Astrocyte of the spinal cord (primary cell): ENCODE data around the gene ZBTB16.

ENCODE experiments used
- DNase-seq: peaks from one replicate; pipeline ENCODE4 v3.0.0; 2011; ENCODE audit warnings: low read depth, low spot score
- H3K4me3 ChIP-seq: 2 replicates; pipeline ENCODE4 v1.5.1; 2011; ENCODE audit warnings: low read depth, mild to moderate bottlenecking, low read length, moderate library complexity
- CTCF ChIP-seq: IDR thresholded peaks from 2 replicates; pipeline ENCODE4 v1.5.1; 2012; ENCODE audit warnings: low read depth, mild to moderate bottlenecking, low read length, inconsistent platforms
- in situ Hi-C: cut with HindIII; loops from 2 replicates; pipeline ENCODE4 v1.10.0; 2017; ENCODE audit warnings: low sequenced_read_pairs

ZBTB16 gene

GRCh38 chr11:114270531-114271270 is 211.2 kb downstream of the ZBTB16 start:
- in situ Hi-C loops: no loop called here
- DNase-seq: no peak
- H3K4me3 ChIP-seq: no peak overlapping the region
- TF ChIP-seq CTCF: no peak

- no peak overlapping the region for H3K4me3 ChIP-seq
- DNase-seq: no peak
- in situ Hi-C loops: no loop called here
- no peak for TF ChIP-seq CTCF
These were observed 211.8 kb downstream of the ZBTB16 start for GRCh38 chr11:114271316-114271715.

DNA sequence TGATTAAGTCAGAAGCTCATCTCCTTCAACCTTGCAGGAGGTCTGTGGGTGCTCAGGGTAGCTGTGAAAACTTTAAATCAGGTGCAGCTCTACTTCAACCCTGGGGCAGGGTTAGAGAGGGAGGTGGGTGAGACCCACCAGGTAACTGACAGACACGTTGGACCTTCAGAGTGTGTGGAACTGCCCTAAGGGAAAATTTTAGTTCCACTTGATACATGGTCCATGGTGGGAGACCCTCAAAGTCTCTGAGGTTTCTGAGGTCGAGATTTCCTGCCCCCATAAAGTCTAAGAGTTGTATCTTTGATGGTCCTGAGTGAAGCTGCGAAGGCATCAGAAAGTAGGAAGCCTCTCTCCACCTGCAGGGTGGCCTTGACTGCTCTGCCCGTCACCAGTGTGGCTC is 212.8 kb downstream of the ZBTB16 start:
- in situ Hi-C loops: no loop called here
- TF ChIP-seq CTCF: no peak
- no peak for DNase-seq
- H3K4me3 ChIP-seq: no peak overlapping the region

DNA sequence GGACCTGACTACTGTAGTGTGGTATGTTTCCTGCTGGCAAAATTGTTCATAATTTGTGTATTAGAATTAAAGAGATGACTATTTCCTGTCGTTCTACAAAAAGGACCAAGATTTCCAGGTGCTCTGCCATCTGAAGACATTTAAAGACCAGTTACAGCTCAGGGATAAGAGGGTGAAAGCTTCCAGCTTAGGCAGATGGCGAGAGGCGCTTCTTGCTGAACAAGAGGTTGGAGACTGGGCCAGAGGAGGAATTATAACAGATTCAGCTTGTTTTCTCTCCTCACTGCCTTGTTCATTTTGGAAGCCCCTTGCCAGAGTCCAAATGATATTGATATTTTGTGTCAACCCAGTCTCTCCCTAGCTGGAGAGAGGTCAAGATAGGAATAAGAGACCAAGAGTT is 213.6 kb downstream of the ZBTB16 start:
- no peak for TF ChIP-seq CTCF
- no peak for DNase-seq
- in situ Hi-C loops: no loop called here
- H3K4me3 ChIP-seq: no peak overlapping the region

DNA sequence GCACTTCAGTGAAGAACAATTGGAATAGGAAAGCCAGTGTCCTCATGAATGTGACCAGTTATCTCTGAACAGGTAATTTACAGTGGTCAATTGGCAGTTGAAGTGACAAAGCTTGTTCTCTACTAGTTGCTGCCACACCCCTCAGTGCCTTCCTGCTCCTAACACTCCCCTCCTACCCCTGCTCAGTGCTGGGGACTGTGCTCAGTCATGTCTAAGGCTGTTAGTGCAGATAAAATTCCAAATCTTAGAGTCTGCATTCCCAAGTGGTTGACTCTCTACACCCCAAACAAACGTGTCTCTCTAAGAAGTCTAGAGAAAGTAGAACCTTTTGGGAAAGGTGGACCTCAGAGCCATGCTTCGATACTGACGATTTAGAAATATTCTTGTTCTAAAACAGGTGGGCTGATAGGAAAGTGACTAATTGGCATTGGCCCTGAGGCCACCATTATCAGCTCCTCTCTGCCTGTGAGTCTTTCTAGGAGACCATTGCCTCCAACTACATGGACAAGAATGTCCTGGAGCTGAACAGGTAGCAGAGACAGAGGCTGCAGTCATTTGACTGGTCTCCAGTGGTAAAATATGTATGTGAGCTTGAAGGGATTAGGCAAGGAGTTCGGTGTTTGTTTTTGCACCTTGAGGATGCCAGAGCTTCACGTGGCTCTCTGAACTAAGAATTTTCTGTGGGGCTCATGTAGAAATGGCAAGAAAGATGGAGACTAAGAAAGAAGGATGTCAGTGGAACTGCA is 214.6 kb downstream of the ZBTB16 start:
- DNase-seq: no peak

GRCh38 chr11:114274637-114275036 is 215.1 kb downstream of the ZBTB16 start:
- in situ Hi-C loops: no loop called here
- no peak overlapping the region for H3K4me3 ChIP-seq
- no peak for TF ChIP-seq CTCF
- DNase-seq: no peak

More for the DNA sequence above, 214.6 kb downstream of the ZBTB16 start:
- TF ChIP-seq CTCF: no peak
- no peak overlapping the region for H3K4me3 ChIP-seq
- in situ Hi-C loops: no loop called here
